Right renal cortex interstitium (tissue), 3 donors: Measurements from ENCODE around the gene BRINP2. TPM values are rescaled to one million over a fixed set of nuclear protein-coding genes. Genes with fewer than 3 reads are reported as not detected.

Experiments used
- DNase-seq, 3 donors: peaks; one replicate each; pipeline ENCODE4 v3.0.0-alpha.2; 2013; ENCODE audit warnings: low read depth in 3 of 3, low spot score in 2 of 3
- polyA plus RNA-seq, 3 donors: library from polyadenylated mRNA; unstranded; fragments of 120-200 nt; gene quantifications; one replicate each; pipeline ENCODE4 v1.2.1, GENCODE V29; 2013; ENCODE audit not compliant: insufficient read length in 3 of 3

BRINP2 gene
- polyA plus RNA-seq, 3 donors, result 0.08 to 0.19 (median 0.15) TPM

DNA sequence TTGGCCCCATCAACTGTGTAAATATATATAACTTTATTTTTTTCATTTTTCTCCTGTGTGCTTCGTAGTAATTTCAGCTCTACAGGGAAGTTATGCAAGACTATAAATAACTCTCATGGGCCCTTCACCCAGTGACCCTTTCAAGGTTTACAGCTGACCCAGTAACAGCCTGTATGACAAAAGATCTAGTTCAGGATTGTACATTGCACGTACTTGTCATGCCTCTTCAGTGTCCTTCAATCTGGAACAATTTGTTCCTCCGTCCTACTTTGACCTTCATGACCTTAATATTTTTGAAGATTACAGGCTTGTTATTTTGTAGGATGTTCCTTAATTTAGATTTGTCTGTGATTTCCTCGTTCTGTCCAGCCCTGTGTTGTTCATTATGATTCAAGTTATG is 40.5 kb downstream of the BRINP2 start:
- DNase-seq, result no peak

DNA sequence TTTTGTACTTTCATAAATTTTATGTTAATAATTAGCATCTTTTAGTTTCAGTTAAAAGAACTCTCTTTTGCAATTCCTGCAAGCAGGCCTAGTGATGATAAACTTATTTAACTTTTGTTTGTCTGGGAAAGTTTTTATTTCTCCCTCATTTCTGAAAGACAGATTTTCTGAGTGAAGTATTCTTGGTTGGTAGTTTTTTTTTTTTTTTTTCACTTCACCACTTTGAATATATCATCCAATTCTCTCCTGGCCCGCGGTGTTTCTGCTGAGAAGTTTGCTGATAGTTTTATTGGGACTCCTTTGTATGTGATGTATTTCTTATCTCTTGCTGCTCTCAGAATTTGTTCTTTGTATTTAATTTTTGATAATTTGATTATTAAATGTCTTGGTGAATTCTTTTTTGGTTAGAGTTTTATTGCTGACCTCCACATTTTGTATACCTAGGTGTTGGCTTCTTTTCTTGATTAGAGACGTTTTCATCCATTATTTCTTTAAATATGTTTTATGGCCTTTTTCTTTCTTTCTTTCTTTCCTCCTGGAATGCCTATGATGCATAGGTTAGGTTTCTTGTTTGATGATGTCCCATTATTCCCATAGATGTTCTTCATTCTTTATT is 45.9 kb downstream of the BRINP2 start:
- no peak for DNase-seq

DNA sequence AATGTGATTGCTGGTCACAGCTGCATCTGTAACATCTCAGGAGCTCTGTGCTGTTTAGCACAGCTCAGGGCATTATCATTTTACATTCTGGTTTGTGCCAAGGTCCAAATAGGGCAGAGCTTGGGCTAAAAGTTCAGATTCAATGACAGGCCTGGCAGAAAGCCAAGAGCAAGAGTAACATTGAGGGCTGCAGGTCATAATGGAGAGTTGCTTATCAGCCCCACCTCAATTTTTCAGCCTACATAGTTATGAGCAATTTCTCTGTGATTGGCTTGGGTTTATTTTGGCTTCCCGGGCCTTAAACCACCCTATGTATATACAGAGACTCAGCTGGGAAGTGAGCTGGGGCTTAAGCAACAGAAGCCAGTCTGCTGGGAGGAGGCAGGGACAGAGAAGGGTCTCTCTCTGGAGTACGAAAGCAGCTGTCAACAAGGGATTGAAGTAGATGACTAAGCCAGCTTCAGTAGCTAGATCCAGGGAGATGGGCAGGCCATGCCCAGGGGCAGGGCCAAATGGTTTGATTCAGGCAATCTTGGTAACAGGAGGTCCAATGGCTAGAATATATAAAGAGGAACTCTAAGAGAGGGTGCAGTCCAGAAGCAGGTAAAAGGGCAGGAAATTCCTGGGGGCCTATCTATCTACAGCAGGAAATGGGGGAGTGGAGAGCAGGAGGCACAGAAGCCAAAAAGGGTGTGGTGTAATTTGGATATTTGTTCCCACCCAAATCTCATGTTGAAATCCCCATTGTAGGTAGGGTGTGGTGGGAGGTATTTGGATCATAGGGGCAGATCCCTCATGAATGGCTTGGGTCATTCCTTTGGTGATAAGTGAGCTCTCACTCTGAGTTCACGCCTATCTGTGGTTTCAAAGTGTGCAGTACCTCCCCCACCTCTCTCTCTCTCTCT is 49.0 kb downstream of the BRINP2 start:
- no peak for DNase-seq

DNA sequence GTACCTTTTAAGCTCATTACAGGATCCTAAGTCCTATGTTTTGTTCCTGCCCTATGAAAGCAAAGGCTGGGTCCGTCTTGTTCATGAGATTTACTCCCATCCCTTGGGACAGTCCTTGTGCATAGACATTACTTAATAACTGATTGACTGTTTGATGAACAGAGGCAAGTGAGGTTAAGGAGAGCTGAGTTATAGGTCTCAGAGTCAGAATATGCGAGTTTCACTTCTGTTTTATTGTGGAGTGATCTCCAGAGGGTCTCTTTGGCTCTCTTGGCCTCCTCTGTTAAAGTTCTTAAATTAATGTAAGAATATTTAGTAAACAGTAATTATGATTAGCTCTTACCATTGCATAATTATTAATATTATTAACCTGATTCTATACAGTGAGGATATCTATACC is 52.6 kb downstream of the BRINP2 start:
- no peak for DNase-seq

DNA sequence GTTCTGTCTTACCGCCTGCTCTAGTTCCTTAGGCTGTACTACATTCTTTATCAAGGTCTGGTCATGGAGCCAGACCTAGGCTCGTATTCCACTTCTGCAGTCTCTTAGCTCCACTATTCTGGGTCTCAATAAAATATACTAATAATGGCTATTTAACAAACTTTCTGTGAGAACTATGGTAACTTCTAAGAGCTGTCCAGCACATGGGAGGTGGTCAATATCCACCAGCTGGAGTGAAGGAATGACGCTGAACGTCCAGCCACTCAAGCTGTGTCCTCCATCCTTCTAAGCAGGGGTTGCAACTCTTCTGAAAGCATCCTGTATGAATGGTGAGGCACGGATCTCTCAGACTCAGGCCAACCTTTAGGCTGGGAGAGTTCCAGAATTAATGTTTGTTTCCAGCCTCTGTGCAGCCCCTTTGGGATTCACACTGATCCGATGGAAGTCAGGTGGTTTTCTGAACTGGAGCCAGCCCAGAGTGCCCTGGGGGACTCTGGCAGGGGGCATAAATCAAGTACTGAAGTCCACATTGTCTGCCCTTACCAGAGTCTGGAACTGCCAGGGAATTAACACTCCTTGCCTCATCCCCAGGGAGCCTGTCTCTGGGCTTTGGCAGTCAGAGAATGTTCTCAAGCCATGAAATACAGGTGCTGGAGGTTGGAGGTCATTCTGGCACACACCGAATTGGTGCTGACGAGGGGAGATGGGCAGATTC is 57.4 kb downstream of the BRINP2 start:
- no peak for DNase-seq

DNA sequence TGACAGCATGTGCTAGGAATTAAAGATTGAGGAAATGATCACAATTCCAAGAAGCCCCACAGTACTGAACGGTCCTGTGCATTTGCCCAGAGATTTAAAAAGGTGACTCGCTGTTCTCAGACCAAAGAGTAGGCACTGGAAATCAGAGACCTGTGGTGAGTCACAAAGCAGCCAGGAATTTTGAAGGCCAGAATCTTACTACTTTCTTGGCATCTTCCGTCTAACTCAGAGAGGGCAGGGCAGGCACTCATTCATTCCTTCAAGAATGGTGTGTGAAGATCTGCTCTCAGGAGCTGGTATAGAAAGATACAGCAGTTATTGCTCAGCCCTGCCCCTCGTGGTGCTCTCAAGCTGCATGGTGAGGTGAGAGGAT is 57.9 kb downstream of the BRINP2 start:
- DNase-seq, result no peak

DNA sequence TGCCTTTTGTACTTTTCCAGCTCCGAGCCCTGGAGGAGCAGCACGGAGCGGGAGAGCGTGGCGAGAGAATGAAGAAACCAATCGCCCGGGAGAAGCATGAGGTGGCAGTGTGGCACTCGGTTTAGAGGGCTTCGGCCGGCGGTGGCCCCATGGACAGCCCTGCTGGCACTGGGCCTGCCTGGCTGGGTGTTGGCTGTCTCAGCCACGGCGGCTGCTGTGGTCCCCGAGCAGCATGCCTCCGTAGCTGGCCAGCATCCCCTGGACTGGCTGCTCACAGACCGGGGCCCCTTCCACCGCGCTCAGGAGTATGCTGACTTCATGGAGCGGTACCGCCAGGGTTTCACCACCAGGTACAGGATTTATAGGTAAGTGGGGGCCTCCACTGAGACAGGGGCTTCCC is 59.0 kb downstream of the BRINP2 start:
- no peak for DNase-seq

DNA sequence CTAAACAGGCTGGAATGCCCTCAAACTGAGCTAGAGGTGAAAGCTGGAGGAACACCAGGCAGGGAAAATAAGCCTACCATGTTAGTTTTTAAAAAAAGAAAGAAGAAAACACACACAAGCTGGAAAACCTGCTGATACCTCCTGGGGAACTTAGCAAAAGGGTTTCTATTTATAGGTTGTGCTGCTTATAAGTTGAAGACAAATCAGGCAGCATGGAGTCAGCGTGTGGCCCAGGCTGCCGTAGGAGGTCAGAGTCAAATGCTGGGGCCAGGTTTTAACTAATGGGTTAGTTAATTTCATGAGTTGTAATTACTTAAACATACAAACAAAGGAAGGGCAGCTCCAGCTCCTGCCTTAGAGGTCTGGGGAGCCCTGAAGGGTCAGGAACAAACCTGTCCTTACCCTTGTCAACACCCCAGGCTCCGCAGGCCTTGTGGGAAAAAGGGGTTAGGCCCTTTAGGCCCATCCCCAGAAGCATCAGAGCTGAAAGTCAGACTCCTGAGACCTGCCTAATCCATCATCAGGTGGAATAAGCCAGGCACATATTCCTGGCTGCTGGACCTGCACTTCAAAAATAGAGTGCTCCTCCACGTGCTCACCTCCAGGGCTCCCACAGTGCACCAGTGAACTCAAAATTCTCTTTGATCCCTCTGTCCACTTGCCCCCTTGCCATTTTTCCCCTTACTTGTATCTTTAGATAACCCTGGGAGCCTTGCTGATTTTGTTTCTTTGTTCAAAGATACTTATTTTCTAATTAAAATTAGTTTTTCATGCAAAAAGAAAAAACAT is 59.7 kb downstream of the BRINP2 start:
- no peak for DNase-seq

DNA sequence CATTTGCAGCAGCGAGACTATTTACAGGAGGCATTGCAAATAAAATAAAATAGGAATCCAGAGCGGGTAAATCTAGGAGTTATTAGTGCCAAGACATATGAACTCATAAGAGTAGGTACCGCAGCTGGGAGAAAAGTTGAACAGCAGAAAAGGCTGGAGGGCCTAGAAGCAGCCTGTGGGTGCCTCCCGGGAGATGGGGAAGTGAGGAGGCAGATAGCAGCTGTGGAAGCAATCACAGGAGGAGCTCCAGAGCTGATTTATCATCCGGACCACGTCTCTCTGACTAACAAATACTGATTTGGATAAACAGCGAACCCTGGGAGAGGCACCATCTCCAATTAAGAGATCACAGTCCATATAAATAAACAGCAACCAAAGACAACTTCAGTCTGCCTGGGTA is 64.6 kb downstream of the BRINP2 start:
- DNase-seq, result no peak

DNA sequence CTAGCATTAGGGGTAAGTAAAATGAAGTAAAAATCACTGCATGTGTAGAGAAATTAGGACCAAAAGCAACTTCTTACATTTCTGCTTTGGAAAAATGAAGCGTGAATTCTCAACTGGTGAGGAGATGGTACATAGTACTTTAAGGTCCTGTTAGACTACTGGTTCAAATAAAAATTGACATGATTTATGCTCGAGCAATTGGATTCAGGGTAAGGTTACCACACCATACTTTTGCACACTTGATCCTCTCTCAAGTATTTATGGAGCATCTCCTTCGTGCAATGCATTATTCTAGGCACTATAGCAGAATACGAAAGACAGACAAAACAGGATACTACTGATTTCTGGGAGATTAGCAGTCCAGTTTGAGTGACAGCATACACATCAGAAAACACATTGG is 66.2 kb downstream of the BRINP2 start:
- DNase-seq, result no peak

DNA sequence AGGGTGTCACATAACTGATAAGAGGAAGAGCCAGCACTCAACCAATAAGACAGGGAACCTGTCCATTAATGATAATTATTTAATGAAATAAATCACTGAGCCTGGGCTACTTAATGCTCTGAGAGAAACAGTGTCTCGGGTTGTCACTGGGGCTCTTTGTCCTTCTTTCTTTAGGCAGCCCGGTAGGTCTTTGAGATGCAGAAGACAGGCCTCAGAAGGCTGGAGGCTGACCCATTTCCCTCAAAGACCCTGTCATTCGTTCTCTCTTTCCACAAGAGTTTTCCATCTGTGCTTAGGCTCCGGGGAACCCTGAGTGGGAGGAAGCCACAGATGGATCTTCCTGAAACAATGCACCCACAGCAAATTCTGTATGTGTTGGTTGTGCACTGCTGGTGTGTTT is 68.2 kb downstream of the BRINP2 start:
- DNase-seq, result no peak

DNA sequence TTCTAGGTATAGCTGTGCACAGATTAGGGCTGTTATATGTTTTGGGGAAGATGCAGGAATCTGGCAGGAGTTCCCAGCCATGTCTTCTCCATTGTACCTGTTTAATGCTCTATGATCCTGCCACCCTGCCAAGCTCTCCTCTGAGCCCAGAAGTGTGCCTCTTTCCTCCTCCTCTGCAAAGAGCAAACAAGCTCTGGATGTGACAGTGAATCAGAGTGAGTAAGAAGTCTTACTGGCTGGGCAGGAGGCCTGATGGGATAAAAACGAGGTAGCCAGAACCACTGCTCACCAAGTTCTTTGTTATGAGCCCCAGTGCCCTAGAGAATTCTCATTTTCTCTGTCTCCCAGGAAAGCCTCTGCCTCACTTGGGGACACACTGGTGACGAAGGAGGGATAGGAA is 69.0 kb downstream of the BRINP2 start:
- no peak for DNase-seq

DNA sequence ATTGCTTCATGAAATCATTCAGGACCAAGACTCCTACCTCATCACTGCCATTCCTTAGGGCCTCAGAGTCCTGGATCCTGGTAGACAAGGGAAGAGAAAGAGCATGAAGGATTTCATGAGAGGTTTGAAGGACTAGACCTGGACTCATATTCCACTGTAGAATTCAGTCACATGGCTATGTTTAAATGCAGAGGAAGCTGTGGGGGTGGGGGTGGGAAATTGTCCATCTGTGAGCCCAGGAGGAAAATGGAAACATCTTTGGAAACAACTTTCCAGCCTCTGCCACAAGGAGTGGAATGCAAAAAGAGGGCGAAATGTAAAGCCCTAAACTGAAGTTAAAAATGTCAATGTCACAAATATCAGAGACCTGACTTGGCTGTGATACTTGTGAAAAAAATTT is 73.0 kb downstream of the BRINP2 start:
- no peak for DNase-seq

DNA sequence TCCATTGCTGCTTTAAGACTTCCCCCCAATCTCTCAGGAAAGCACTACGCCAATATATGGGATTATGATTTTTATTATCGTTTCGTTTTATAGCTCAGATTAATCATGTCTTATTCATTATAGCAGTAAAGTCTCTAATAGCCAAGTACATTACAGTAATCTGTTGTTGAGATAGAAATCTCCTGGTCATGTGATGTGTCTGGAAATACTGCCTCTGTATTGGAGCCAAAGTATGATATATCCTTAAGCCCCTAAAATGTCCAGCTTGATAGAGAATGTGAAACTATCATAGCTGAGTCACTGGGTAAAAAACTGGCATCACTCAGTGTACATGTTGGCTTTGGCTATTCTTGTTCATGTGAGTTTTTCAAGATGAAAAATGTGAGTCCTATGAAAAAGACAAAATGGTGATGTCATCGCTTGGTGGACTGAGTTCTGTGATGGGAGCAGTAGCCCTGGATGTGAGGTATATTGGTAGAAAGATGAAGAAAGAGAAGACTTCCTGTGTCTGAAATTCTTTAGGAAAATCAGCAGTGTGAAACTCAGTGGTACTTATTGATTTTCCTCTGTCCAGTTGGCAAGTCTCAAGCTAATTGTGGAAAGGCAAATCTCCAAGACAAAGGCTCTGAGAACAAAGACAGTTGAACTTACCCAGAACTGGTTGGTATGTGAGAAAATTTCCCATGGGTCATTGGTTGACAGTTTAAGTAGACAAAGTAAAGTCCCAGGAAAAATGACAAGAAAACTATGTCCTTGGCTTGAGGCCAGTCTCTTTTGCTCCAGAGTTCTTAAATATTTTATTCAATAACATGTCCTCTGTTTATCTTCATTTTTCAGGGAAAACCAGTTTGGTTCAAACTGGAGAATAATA is 76.2 kb downstream of the BRINP2 start:
- no peak for DNase-seq

DNA sequence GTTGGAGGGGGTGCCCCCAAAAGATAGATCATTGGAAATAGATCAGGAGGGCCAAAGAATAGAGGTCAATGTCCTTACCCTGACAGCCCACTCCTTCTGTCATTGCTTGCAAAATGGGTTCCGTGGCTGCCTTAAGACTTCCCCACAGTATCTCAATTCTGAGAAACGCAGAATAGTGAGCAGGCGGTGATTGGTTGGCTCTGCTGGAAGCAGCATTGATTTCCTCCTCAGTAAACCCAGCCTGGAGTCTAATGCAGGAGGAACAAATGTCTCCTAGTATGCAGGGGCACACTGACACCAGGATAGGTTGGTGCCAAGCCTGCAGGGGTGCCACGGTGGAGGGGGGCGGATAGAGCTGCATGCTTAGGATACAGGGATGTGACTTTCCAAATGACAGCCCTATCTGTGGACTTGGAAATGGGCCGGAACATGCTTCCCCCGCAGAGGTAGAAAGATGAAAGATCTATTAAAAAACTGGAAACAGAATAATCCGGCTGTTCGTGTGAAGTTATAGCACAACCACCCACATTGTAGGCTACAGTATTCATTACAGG is 76.9 kb downstream of the BRINP2 start:
- DNase-seq, result no peak

DNA sequence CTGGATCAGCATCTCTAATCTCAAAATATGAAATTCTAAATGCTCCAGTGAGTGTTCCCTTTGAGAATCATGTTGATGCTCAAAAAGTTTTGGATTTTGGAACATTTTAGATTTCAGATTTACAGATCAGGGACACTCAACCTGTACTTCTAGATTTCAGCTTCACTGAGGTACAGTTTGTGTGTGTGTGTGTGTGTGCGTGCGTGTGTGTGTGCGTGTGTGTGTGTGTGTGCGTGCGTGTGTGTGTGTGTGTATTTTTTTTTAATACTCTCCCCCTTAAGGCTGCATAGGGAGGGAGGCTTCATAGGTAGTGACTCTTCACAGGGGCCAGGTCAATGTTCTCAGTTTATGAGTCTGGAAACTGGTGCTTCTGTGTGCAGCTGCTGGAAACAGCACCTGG is 77.5 kb downstream of the BRINP2 start:
- no peak for DNase-seq

DNA sequence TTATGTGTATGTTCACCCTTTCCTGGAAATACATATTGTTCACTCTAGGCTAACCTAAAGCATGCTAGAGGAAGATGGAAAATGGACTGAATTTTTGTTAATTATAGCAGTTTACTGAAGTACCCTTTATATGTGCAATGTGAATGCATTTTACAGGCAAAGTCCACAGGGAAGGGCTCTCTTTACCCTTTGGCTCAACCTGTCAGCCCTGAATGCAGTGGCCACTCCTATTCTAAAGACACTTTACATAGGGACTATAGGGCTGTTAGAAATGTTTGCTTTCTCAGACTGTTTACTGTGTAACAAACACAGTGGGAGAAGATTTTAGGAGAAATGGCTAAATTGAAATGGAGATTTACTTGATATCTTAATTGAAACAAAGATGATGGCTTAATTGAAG is 78.5 kb downstream of the BRINP2 start:
- no peak for DNase-seq

DNA sequence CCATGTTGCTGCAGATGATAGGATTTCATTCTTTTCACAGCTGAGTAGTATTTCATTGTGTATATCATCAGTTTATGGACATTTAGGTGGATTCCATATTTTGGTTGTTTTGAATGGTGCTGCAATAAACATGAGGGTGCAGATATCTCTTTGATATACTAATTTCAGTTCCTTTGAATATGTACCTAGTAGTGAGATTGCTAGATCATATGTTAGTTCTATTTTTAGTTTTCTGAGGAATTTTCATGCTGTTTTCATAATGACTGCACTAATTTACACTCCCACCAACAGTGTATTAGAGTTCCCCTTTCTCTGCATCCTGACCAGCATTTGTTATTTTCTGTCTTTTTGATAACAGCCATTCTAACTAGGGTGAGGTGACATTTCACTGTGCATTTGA is 82.1 kb downstream of the BRINP2 start:
- DNase-seq, result no peak

DNA sequence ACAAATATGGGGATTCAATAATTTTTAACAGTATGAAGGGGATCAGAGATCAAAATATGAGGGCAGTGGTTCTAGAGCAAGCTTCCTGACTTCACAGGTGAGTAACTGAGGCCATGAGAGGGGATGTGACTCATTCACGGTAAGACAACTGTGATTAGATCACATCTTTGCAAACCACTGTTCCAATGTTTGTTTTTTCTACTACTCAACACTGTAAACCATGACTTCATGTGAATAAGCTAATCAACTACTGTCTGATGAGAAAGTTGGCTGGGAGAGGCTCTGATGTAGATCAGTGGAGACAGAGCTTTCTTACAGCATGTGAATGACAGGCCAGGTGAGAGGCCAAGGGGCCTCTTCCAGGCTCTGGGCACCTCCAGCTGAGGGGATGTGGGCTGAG is 84.7 kb downstream of the BRINP2 start:
- DNase-seq, result no peak
